Stimulated activated naive B cell treated with anti-CD40 and anti-IgM and Interleukin-4, amounts not matched to agents 10 μg/mL and 1 μg/mL and 100 μg/mL, for 72 hours (primary cell): Measurements from ENCODE around the gene A2ML1.
"Not testable (repeated sequence)": the region's sequence is repeated elsewhere in the genome, so short reads cannot be mapped to it uniquely, and the experiment has no call there.

Experiments
- ATAC-seq, 2 donors: fragments of 150-1000 bp; cut with Tn5 transposase; replicated peaks; 2 replicates each; pipeline ENCODE4 v1.10.0; 2021; ENCODE audit warnings: moderate library complexity in 1 of 2
- DNase-seq: peaks from one replicate; pipeline ENCODE4 v3.0.0; 2021
- H3K27ac Mint-ChIP-seq: one replicate; pipeline ENCODE4 v1.8.0; 2022; ENCODE audit warnings: mild to moderate bottlenecking, mixed read lengths
- H3K27me3 Mint-ChIP-seq, 2 donors: one replicate each; pipeline ENCODE4 v1.8.0; 2022; ENCODE audit warnings: mixed read lengths in 2 of 2
- H3K36me3 Mint-ChIP-seq, 2 donors: one replicate each; pipeline ENCODE4 v1.8.0; 2022; ENCODE audit warnings: mixed read lengths in 2 of 2, mild to moderate bottlenecking in 1 of 2
- H3K4me1 Mint-ChIP-seq, 2 donors: one replicate each; pipeline ENCODE4 v1.8.0; 2022; ENCODE audit warnings: mixed read lengths in 2 of 2, mild to moderate bottlenecking in 1 of 2
- H3K4me3 Mint-ChIP-seq, 2 donors: one replicate each; pipeline ENCODE4 v1.8.0; 2022; ENCODE audit warnings: mild to moderate bottlenecking in 2 of 2, mixed read lengths in 2 of 2, moderate library complexity in 1 of 2
- H3K9me3 Mint-ChIP-seq, 2 donors: one replicate each; pipeline ENCODE4 v1.8.0; 2022; ENCODE audit warnings: mixed read lengths in 2 of 2, mild to moderate bottlenecking in 1 of 2

Gene A2ML1

GRCh38 chr12:8894986-8895385 lies 72.6 kb downstream of the A2ML1 start:
- ATAC-seq (no peak), DNase-seq (no peak)
- peaks cover 0 to 4% of the 10 kb centered on the region in 2 donors for H3K9me3 Mint-ChIP-seq
- no peaks in the 10 kb centered on the region for H3K27me3 Mint-ChIP-seq
- H3K36me3 Mint-ChIP-seq, result peaks cover 3 to 4% of the 10 kb centered on the region in 2 donors
- no peak overlapping the region for H3K27ac Mint-ChIP-seq
- H3K4me3 Mint-ChIP-seq, result no peak overlapping the region
- H3K4me1 Mint-ChIP-seq, result peaks cover 28 to 64% of the 10 kb centered on the region in 2 donors

- H3K27ac Mint-ChIP-seq, result no peak overlapping the region
- H3K9me3 Mint-ChIP-seq, result peaks cover 0 to 9% of the 10 kb centered on the region in 2 donors
- H3K4me3 Mint-ChIP-seq, result no peak overlapping the region
- DNase-seq, result no peak
- ATAC-seq, result peak; percentile 39 to 58
- no peaks in the 10 kb centered on the region for H3K27me3 Mint-ChIP-seq
- H3K4me1 Mint-ChIP-seq, result peaks cover 25 to 57% of the 10 kb centered on the region in 2 donors
- H3K36me3 Mint-ChIP-seq, result peaks cover 12 to 14% of the 10 kb centered on the region in 2 donors
Observed at GRCh38 chr12:8897081-8897480, 74.7 kb downstream of the A2ML1 start.

GRCh38 chr12:8899830-8900229 lies 77.4 kb downstream of the A2ML1 start:
- Mint-ChIP-seq H3K36me3 (peaks cover 19 to 26% of the 10 kb centered on the region in 2 donors), H3K4me3 (peak overlapping the region in 1 of 2 donors; percentile 46), H3K27me3 (no peaks in the 10 kb centered on the region), H3K9me3 (peaks cover 12 to 17% of the 10 kb centered on the region in 2 donors), H3K27ac (no peak overlapping the region), H3K4me1 (peaks cover 39 to 60% of the 10 kb centered on the region in 2 donors)
- ATAC-seq (no peak), DNase-seq (no peak)

GRCh38 chr12:8902703-8903102 lies 80.3 kb downstream of the A2ML1 start:
- peak; percentile 19 for DNase-seq
- peaks cover 38 to 55% of the 10 kb centered on the region in 2 donors for H3K4me1 Mint-ChIP-seq
- peak overlapping the region; percentile 3 to 21 for H3K4me3 Mint-ChIP-seq
- H3K27me3 Mint-ChIP-seq, result not testable (repeated sequence)
- peak; percentile 73 to 76 for ATAC-seq
- peaks cover 19 to 26% of the 10 kb centered on the region in 2 donors for H3K36me3 Mint-ChIP-seq
- peaks cover 12 to 17% of the 10 kb centered on the region in 2 donors for H3K9me3 Mint-ChIP-seq
- H3K27ac Mint-ChIP-seq, result peak overlapping the region; percentile 63

GRCh38 chr12:8903646-8904045 lies 81.2 kb downstream of the A2ML1 start:
- H3K9me3 Mint-ChIP-seq, result peaks cover 12 to 17% of the 10 kb centered on the region in 2 donors
- peaks cover 19 to 26% of the 10 kb centered on the region in 2 donors for H3K36me3 Mint-ChIP-seq
- H3K4me3 Mint-ChIP-seq, result peak overlapping the region; percentile 18 to 48
- ATAC-seq (peak in 1 of 2 donors; percentile 35), DNase-seq (no peak)
- no peaks in the 10 kb centered on the region for H3K27me3 Mint-ChIP-seq
- H3K4me1 Mint-ChIP-seq, result peaks cover 38 to 54% of the 10 kb centered on the region in 2 donors
- peak overlapping the region; percentile 78 for H3K27ac Mint-ChIP-seq

GRCh38 chr12:8904665-8905064 lies 82.2 kb downstream of the A2ML1 start:
- H3K4me3 Mint-ChIP-seq, result no peak overlapping the region
- peak; percentile 48 to 52 for ATAC-seq

GRCh38 chr12:8905546-8905945 lies 83.1 kb downstream of the A2ML1 start:
- H3K36me3 Mint-ChIP-seq, result peaks cover 12 to 17% of the 10 kb centered on the region in 2 donors
- peaks cover 25 to 36% of the 10 kb centered on the region in 2 donors for H3K4me1 Mint-ChIP-seq
- H3K27me3 Mint-ChIP-seq, result no peaks in the 10 kb centered on the region
- no peak overlapping the region for H3K27ac Mint-ChIP-seq
- DNase-seq, result no peak
- ATAC-seq, result no peak
- no peak overlapping the region for H3K4me3 Mint-ChIP-seq
- peaks cover 11 to 12% of the 10 kb centered on the region in 2 donors for H3K9me3 Mint-ChIP-seq

More at GRCh38 chr12:8904665-8905064, 82.2 kb downstream of the A2ML1 start:
- DNase-seq, result no peak
- Mint-ChIP-seq H3K9me3 (peaks cover 12 to 16% of the 10 kb centered on the region in 2 donors), H3K36me3 (peaks cover 19 to 26% of the 10 kb centered on the region in 2 donors), H3K4me1 (peaks cover 30 to 44% of the 10 kb centered on the region in 2 donors), H3K27ac (no peak overlapping the region), H3K27me3 (no peaks in the 10 kb centered on the region)

GRCh38 chr12:8906266-8907180 lies 84.1 kb downstream of the A2ML1 start:
- Mint-ChIP-seq H3K27ac (no peak overlapping the region), H3K4me3 (no peak overlapping the region), H3K27me3 (no peaks in the 10 kb centered on the region), H3K4me1 (peaks cover 25 to 42% of the 10 kb centered on the region in 2 donors), H3K36me3 (peaks cover 8 to 12% of the 10 kb centered on the region in 2 donors), H3K9me3 (peaks cover 11 to 12% of the 10 kb centered on the region in 2 donors)
- no peak for ATAC-seq
- no peak for DNase-seq

GRCh38 chr12:8907513-8907912 lies 85.1 kb downstream of the A2ML1 start:
- peaks cover 6 to 10% of the 10 kb centered on the region in 2 donors for H3K36me3 Mint-ChIP-seq
- peaks cover 23 to 43% of the 10 kb centered on the region in 2 donors for H3K4me1 Mint-ChIP-seq
- ATAC-seq (no peak), DNase-seq (no peak)
- H3K4me3 Mint-ChIP-seq, result no peak overlapping the region
- H3K9me3 Mint-ChIP-seq, result peaks cover 8 to 10% of the 10 kb centered on the region in 2 donors
- H3K27me3 Mint-ChIP-seq, result no peaks in the 10 kb centered on the region
- no peak overlapping the region for H3K27ac Mint-ChIP-seq

- no peaks in the 10 kb centered on the region for H3K27me3 Mint-ChIP-seq
- ATAC-seq (no peak), DNase-seq (no peak)
- no peaks in the 10 kb centered on the region for H3K9me3 Mint-ChIP-seq
- no peak overlapping the region for H3K27ac Mint-ChIP-seq
- no peak overlapping the region for H3K4me3 Mint-ChIP-seq
- no peaks in the 10 kb centered on the region for H3K36me3 Mint-ChIP-seq
- peaks cover 16 to 32% of the 10 kb centered on the region in 2 donors for H3K4me1 Mint-ChIP-seq
Observed at GRCh38 chr12:8909752-8910151, 87.3 kb downstream of the A2ML1 start.

GRCh38 chr12:8911606-8912268 lies 89.3 kb downstream of the A2ML1 start:
- no peak overlapping the region for H3K4me3 Mint-ChIP-seq
- no peaks in the 10 kb centered on the region for H3K27me3 Mint-ChIP-seq
- H3K36me3 Mint-ChIP-seq, result no peaks in the 10 kb centered on the region
- DNase-seq (no peak), ATAC-seq (no peak)
- no peaks in the 10 kb centered on the region for H3K9me3 Mint-ChIP-seq
- H3K4me1 Mint-ChIP-seq, result peaks cover 10 to 22% of the 10 kb centered on the region in 2 donors
- no peak overlapping the region for H3K27ac Mint-ChIP-seq

- peak overlapping the region; percentile 4 for H3K27ac Mint-ChIP-seq
- ATAC-seq, result no peak
Observed at GRCh38 chr12:8912914-8913313, 90.5 kb downstream of the A2ML1 start.

GRCh38 chr12:8913702-8914032 lies 91.2 kb downstream of the A2ML1 start:
- ATAC-seq (no peak), DNase-seq (no peak)
- Mint-ChIP-seq H3K27ac (peak overlapping the region; percentile 94), H3K9me3 (no peaks in the 10 kb centered on the region), H3K4me3 (peak overlapping the region; percentile 89 to 92), H3K4me1 (peaks cover 9 to 17% of the 10 kb centered on the region in 2 donors), H3K36me3 (peaks cover 4% of the 10 kb centered on the region in 2 donors), H3K27me3 (no peaks in the 10 kb centered on the region)

More at GRCh38 chr12:8912914-8913313, 90.5 kb downstream of the A2ML1 start:
- DNase-seq, result no peak
- no peaks in the 10 kb centered on the region for H3K9me3 Mint-ChIP-seq
- no peak overlapping the region for H3K4me3 Mint-ChIP-seq
- H3K4me1 Mint-ChIP-seq, result peaks cover 9 to 17% of the 10 kb centered on the region in 2 donors
- H3K27me3 Mint-ChIP-seq, result no peaks in the 10 kb centered on the region
- no peaks in the 10 kb centered on the region for H3K36me3 Mint-ChIP-seq

- peak; percentile 82 to 83 for ATAC-seq
- Mint-ChIP-seq H3K4me1 (peaks cover 9 to 17% of the 10 kb centered on the region in 2 donors), H3K4me3 (peak within 1 kb of the TSS; percentile 89 to 92), H3K27ac (peak within 1 kb of the TSS; percentile 94)
- peak; percentile 53 for DNase-seq
- H3K36me3 Mint-ChIP-seq, H3K9me3 Mint-ChIP-seq, H3K27me3 Mint-ChIP-seq: not testable (repeated sequence)
Observed at GRCh38 chr12:8914033-8914715, 91.8 kb downstream of the A2ML1 start, which contains the start of gene PHC1. PHC1 (plus strand) TSS chr12:8914509; CDS start chr12:8917678, 3,169 bp downstream.
